ENCODE results near the gene TRIM8. TPM values are rescaled to one million over a fixed set of nuclear protein-coding genes. Genes with fewer than 3 reads are reported as not detected.

TRIM8 gene
- total and polyA plus RNA-seq, 7 experiments from 2014 or later, result 23.9 to 88.7 (median 58.2) TPM

DNA sequence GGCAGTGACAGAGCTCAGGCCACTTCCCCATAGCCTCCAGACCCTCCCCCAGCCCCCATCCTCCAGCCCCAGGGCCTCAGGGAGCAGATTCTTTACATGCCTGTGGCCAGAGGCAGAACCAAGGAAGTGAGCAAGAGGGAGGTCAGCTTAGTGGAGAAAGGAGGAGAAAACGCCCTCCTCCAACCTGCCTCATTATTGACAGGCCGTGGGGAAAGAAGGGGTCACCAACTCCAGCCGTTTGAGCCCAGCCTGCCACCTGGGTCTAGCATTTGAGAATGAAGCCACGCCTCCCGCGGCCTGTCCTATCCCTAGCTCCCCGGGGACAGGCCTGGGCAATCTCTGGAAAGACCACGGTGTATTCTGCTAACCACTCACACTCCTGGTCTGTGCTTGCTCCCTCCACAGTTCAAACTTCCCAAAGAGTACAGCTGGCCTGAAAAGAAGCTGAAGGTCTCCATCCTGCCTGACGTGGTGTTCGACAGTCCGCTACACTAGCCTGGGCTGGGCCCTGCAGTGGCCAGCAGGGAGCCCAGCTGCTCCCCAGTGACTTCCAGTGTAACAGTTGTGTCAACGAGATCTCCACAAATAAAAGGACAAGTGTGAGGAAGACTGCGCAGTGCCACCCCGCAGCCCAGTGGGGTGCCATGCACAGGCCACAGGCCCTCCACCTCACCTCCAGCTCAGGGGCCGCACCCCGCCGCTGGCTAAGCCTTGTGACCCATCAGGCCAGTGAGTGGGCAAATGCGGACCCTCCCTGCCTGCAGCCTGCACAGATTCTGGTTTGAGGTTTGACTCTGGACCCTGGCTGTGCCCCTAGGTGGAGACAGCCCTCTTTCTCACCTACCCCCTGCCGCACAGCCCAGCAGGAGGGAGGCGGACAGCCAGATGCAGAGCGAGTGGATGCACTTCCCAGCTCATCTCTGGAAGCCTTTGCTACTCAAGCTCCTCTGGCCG lies 14.3 kb upstream of the TRIM8 start:
- no peak overlapping the region for H3K4me3 ChIP-seq (ENCODE audit: low read length)
- no peaks in the 10 kb centered on the region for H3K9me3 ChIP-seq (ENCODE audit: control insufficient read depth in 2 of 3, low read length in 3 of 3)
- H3K9me3 Mint-ChIP-seq, result peaks cover 0 to under 1% (median 0%) of the 10 kb centered on the region in 11 donors
- ATAC-seq (no peak), DNase-seq (no peak)
- CTCF ChIA-PET, result no interaction called here
- intact Hi-C loops (cut with micrococcal nuclease), result no loop called here
- H3K27me3 ChIP-seq (ENCODE audit: control insufficient read depth in 2 of 2, insufficient read depth in 2 of 2, low read length in 2 of 2), result no peaks in the 10 kb centered on the region
- no peak overlapping the region for H3K4me3 Mint-ChIP-seq
- no peaks in the 10 kb centered on the region for H3K27me3 Mint-ChIP-seq
- peaks cover 24 to 33% (median 25%) of the 10 kb centered on the region in 7 donors for H3K4me1 Mint-ChIP-seq
- H3K36me3 ChIP-seq (ENCODE audit: control insufficient read depth in 2 of 3, insufficient read depth in 3 of 3, low read length in 3 of 3), result peaks cover 0 to 29% (median 0%) of the 10 kb centered on the region in 3 experiments
- H3K27ac ChIP-seq (ENCODE audit: low read depth, low read length), result no peak overlapping the region
- POLR2A ChIA-PET, result interaction anchor here (0.6 to 1.5 kb wide), 4 partner anchors 12 to 139 kb away, joined by 3 to 4 read pairs (median 3); no protein-coding TSS in a partner anchor
- H3K27ac Mint-ChIP-seq, result peak overlapping the region in 1 of 9 donors; percentile 75
- H3K36me3 Mint-ChIP-seq, result peaks cover 0 to 8% (median 0%) of the 10 kb centered on the region in 5 donors
- peaks cover 5 to 24% of the 10 kb centered on the region in 2 donors for H3K4me1 ChIP-seq (ENCODE audit: control insufficient read depth in 2 of 2, insufficient read depth in 2 of 2, low read length in 2 of 2)

DNA sequence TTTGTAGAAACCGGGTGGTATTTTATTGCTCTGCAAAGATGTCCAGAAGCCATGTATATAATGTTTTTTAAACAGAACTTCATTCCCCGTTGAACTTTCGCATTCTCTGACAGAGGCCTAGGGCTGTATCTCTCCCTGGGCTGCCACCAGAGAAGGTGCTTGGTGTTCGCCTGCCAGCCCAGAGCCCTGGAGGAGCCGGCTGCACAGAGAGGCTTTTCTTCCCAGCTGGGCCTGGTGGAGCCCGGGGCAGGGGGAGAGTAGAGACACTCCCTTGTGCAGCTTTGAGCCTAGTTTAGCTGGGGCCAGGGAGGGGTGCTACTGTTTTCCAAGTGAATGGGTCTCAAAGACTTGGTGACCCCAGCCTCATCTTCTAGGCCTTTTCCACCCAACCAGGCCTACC lies 13.6 kb upstream of the TRIM8 start:
- H3K9me3 Mint-ChIP-seq, result no peaks in the 10 kb centered on the region
- ATAC-seq, result no peak
- ChIA-PET POLR2A (interaction anchor here (0.6 to 1.5 kb wide), 4 partner anchors 11 to 138 kb away, joined by 3 to 4 read pairs (median 3); no protein-coding TSS in a partner anchor), CTCF (no interaction called here)
- Histone ChIP-seq H3K4me3 (ENCODE audit: low read length) (no peak overlapping the region), H3K27ac (ENCODE audit: low read depth, low read length) (no peak overlapping the region), H3K9me3 (ENCODE audit: control insufficient read depth in 2 of 3, low read length in 3 of 3) (no peaks in the 10 kb centered on the region), H3K36me3 (ENCODE audit: control insufficient read depth in 2 of 3, insufficient read depth in 3 of 3, low read length in 3 of 3) (peaks cover 0 to 27% (median 0%) of the 10 kb centered on the region in 3 experiments), H3K4me1 (ENCODE audit: control insufficient read depth in 2 of 2, insufficient read depth in 2 of 2, low read length in 2 of 2) (peaks cover 13 to 31% of the 10 kb centered on the region in 2 donors), H3K27me3 (ENCODE audit: control insufficient read depth in 2 of 2, insufficient read depth in 2 of 2, low read length in 2 of 2) (no peaks in the 10 kb centered on the region)
- H3K27ac Mint-ChIP-seq, result peak overlapping the region in 4 of 9 donors; percentile 46 to 93 (median 74)
- peaks cover 0 to 8% (median 0%) of the 10 kb centered on the region in 5 donors for H3K36me3 Mint-ChIP-seq
- no peak for DNase-seq
- H3K4me3 Mint-ChIP-seq, result no peak overlapping the region
- intact Hi-C loops (cut with micrococcal nuclease), result no loop called here
- no peaks in the 10 kb centered on the region for H3K27me3 Mint-ChIP-seq
- peaks cover 31 to 40% (median 33%) of the 10 kb centered on the region in 7 donors for H3K4me1 Mint-ChIP-seq

DNA sequence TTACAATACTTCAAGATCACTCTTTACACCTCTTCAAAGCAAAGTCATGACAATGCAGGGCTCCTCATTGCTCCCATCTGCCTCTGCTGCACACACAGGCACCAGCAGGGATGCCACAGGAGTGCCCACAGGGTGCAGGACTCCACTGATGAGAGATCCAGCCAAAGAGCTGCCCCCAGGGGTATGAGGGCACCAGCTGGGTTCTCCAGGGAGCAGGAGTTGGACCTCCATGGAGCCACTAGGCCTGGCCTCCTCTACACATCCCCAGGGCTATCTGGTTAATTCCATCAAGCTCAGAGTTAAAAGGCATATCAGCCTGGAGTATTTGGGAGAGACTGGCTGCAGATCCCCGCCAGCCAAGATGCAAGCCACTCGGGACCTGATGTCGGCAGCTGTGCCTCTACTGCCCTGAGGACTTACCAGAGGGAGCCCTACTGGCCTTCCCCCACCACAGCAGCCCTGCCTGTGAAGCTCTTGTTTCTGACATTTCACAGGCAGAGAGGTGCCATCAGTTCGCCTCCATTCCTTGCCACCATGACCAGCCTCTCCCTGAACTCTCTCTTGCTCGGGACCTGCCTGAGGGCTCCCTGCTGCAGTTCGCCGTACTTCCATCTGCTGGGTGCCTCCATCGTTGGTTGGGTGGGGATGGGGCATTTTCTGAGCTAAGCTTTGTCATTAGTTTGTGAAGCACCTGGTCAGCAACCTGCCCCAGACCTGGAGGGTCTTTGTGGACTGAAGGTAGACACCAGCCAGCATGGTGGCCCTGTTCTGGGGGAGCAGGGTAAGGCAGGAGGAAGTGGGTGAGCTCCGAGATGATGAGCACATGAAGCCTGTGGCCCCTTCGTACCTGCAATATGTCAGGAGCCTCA lies 12.5 kb upstream of the TRIM8 start:
- peaks cover 35 to 46% (median 40%) of the 10 kb centered on the region in 7 donors for H3K4me1 Mint-ChIP-seq
- H3K36me3 ChIP-seq (ENCODE audit: control insufficient read depth in 2 of 3, insufficient read depth in 3 of 3, low read length in 3 of 3), result peaks cover 0 to 27% (median 0%) of the 10 kb centered on the region in 3 experiments
- ChIA-PET CTCF (interaction anchor here (0.6 kb wide), 1 partner anchor 559 kb away, joined by 4 read pairs; no protein-coding TSS in a partner anchor), POLR2A (interaction anchor here (0.9 to 2.1 kb wide), 4 partner anchors 10 to 18 kb away, joined by 3 to 8 read pairs (median 5); partner anchors contain the start of gene TRIM8)
- no peak overlapping the region for H3K4me3 Mint-ChIP-seq
- peak overlapping the region; percentile 46 for H3K27ac ChIP-seq (ENCODE audit: low read depth, low read length)
- no peaks in the 10 kb centered on the region for H3K9me3 ChIP-seq (ENCODE audit: control insufficient read depth in 2 of 3, low read length in 3 of 3)
- H3K27me3 Mint-ChIP-seq, result no peaks in the 10 kb centered on the region
- no peak overlapping the region for H3K4me3 ChIP-seq (ENCODE audit: low read length)
- peaks cover 0 to 8% (median 0%) of the 10 kb centered on the region in 5 donors for H3K36me3 Mint-ChIP-seq
- no peak for DNase-seq
- intact Hi-C loops (cut with micrococcal nuclease), result no loop called here
- no peaks in the 10 kb centered on the region for H3K9me3 Mint-ChIP-seq
- peak overlapping the region in 8 of 9 donors; percentile 23 to 93 (median 74) for H3K27ac Mint-ChIP-seq
- H3K4me1 ChIP-seq (ENCODE audit: control insufficient read depth in 2 of 2, insufficient read depth in 2 of 2, low read length in 2 of 2), result peaks cover 15 to 37% of the 10 kb centered on the region in 2 donors
- no peaks in the 10 kb centered on the region for H3K27me3 ChIP-seq (ENCODE audit: control insufficient read depth in 2 of 2, insufficient read depth in 2 of 2, low read length in 2 of 2)
- ATAC-seq, result no peak

DNA sequence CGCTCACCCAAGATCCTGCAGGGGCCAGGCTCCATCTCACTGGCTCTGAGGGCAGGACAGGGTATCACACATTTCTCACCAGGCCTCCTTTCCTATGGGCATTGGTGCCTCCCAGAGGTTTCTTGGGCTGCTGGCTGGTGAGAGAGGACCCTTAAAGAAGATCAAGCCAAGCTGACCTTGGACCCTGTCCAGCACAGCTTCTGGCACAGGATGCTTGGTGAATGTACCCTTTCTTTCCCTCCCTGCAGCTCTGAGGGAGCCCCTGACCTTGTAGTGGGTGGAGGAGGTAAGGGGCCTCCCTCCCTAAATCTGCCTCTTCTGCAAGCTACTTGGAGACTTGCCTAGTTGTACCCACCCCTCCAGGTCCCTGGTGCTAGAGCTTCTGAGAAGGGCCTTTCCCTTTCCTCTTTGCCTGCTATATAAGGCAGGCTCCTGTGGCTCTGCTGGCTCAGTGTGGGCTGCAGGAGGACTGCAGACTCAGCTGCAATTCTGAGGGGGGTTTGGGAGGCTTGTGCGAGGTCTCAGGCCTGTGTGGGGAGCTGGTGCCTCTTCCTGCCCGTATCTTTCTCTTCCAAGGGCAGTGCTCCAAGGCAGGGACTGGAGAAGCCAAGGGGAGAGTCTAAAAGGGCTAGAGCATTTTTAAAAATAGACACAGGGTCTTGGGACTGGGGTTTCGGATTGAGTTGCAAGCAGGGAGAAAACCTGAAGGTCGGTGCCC lies 11.7 kb upstream of the TRIM8 start:
- peak overlapping the region in 5 of 10 donors; percentile 9 to 69 (median 27) for H3K4me3 Mint-ChIP-seq

DNA sequence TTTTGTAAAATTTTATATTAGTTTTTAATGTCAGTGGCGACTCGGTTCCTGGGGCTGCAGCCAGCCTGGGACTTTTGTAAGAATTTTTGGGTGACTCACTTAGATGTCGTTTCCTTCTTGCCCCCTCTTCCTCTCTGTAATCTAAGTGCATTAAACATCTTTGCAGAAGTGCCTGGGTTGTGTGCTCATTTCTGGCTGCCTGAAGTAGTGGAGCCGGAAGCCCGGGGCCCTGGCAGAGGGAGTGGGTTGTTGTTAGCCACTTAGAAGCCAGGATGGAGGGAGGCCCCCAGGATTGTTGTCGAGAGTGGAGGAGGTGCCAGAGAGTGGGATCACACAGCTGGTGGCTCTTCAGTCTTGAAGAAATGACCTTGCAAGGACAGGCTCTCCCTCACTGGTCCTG lies 11.0 kb upstream of the TRIM8 start:
- Mint-ChIP-seq H3K4me3 (peak overlapping the region in 6 of 10 donors; percentile 4 to 69 (median 36)), H3K9me3 (no peaks in the 10 kb centered on the region), H3K36me3 (peaks cover 0 to 8% (median 0%) of the 10 kb centered on the region in 5 donors), H3K27me3 (peaks cover 0 to 2% (median 0%) of the 10 kb centered on the region in 5 donors), H3K27ac (peak overlapping the region; percentile 66 to 88 (median 79)), H3K4me1 (peaks cover 35 to 49% (median 43%) of the 10 kb centered on the region in 7 donors)
- Histone ChIP-seq H3K27ac (ENCODE audit: low read depth, low read length) (peak overlapping the region; percentile 46), H3K4me3 (ENCODE audit: low read length) (no peak overlapping the region), H3K4me1 (ENCODE audit: control insufficient read depth in 2 of 2, insufficient read depth in 2 of 2, low read length in 2 of 2) (peaks cover 15 to 37% of the 10 kb centered on the region in 2 donors), H3K27me3 (ENCODE audit: control insufficient read depth in 2 of 2, insufficient read depth in 2 of 2, low read length in 2 of 2) (no peaks in the 10 kb centered on the region), H3K9me3 (ENCODE audit: control insufficient read depth in 2 of 3, low read length in 3 of 3) (no peaks in the 10 kb centered on the region), H3K36me3 (ENCODE audit: control insufficient read depth in 2 of 3, insufficient read depth in 3 of 3, low read length in 3 of 3) (peaks cover 0 to 23% (median 0%) of the 10 kb centered on the region in 3 experiments)
- ATAC-seq, result peak; percentile 77
- POLR2A ChIA-PET, result interaction anchor here (1.3 to 1.4 kb wide), 2 partner anchors 11 to 20 kb away, joined by 5 read pairs; partner anchors contain the start of gene TRIM8
- CTCF ChIA-PET, result no interaction called here
- intact Hi-C loops (cut with micrococcal nuclease), result no loop called here
- DNase-seq, result peak in 1 of 9 donors; percentile 43

More for the DNA sequence above, 11.7 kb upstream of the TRIM8 start:
- H3K4me1 Mint-ChIP-seq, result peaks cover 35 to 49% (median 43%) of the 10 kb centered on the region in 7 donors
- peak overlapping the region; percentile 46 for H3K27ac ChIP-seq (ENCODE audit: low read depth, low read length)
- CTCF ChIA-PET, result no interaction called here
- no peaks in the 10 kb centered on the region for H3K27me3 Mint-ChIP-seq
- DNase-seq (no peak), ATAC-seq (no peak)
- POLR2A ChIA-PET, result interaction anchor here (0.9 to 2.1 kb wide), 3 partner anchors 10 to 19 kb away, joined by 5 to 8 read pairs (median 5); partner anchors contain the start of gene TRIM8
- no peaks in the 10 kb centered on the region for H3K27me3 ChIP-seq (ENCODE audit: control insufficient read depth in 2 of 2, insufficient read depth in 2 of 2, low read length in 2 of 2)
- H3K36me3 ChIP-seq (ENCODE audit: control insufficient read depth in 2 of 3, insufficient read depth in 3 of 3, low read length in 3 of 3), result peaks cover 0 to 27% (median 0%) of the 10 kb centered on the region in 3 experiments
- no peaks in the 10 kb centered on the region for H3K9me3 Mint-ChIP-seq
- intact Hi-C loops (cut with micrococcal nuclease), result no loop called here
- peaks cover 0 to 8% (median 0%) of the 10 kb centered on the region in 5 donors for H3K36me3 Mint-ChIP-seq
- H3K4me3 ChIP-seq (ENCODE audit: low read length), result no peak overlapping the region
- H3K9me3 ChIP-seq (ENCODE audit: control insufficient read depth in 2 of 3, low read length in 3 of 3), result no peaks in the 10 kb centered on the region
- H3K4me1 ChIP-seq (ENCODE audit: control insufficient read depth in 2 of 2, insufficient read depth in 2 of 2, low read length in 2 of 2), result peaks cover 15 to 37% of the 10 kb centered on the region in 2 donors
- peak overlapping the region; percentile 23 to 88 (median 78) for H3K27ac Mint-ChIP-seq

Data from naive thymus-derived CD4-positive, alpha-beta T cell (primary cell).